Activated gamma-delta T cell (primary cell): ENCODE measurements around the gene PLPP2.
"Not testable (repeated sequence)": the region's sequence is repeated elsewhere in the genome, so short reads cannot be mapped to it uniquely, and the experiment has no call there.

Experiments used
- DNase-seq: peaks from one replicate; lab custom pipeline; 2025; lab: John Stamatoyannopoulos, UW

Gene PLPP2

DNA sequence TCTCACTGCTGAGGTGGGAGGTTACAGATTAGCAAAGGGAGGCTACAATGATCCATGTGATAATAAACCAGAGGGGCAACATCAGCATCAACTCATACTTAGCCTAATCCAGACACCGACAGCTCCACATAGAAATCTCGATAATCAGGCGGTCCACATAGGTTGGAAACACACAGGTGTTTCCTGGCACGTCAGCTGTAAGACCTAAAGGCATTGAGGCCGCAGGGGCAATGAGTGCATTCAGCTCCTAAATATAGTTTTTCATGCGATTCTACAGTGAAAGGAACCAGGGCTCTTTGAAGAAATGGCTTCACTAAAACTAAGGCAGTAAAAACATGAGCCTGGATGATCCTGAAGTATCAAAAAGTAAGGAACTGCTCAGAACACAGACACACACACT is 19.3 kb downstream of the PLPP2 start:
- no peak for DNase-seq

DNA sequence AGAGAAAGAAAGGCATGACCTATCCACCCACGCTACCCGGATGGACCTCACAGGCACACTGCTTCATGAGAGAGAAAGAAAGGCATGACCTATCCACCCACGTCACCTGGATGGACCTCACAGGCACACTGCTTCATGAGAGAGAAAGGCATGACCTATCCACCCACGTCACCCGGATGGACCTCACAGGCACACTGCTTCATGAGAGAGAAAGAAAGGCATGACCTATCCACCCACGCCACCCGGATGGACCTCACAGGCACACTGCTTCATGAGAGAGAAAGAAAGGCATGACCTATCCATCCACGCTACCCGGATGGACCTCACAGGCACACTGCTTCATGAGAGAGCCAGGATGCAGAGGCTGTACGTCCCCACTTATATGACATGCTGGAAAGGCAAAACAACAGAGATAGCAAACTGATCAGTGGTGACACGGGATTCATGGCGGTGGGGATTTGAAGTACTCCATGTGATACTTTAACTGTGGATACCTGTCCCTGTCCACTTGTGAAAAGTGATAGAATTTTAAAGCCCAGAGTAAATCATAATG is 20.4 kb downstream of the PLPP2 start:
- not testable (repeated sequence) for DNase-seq

GRCh38 chr19:269241-269640 is 22.0 kb downstream of the PLPP2 start:
- DNase-seq: no peak

- DNase-seq: no peak
Measured at GRCh38 chr19:262125-262524, 29.1 kb downstream of the PLPP2 start.

GRCh38 chr19:256804-257203 is 34.4 kb downstream of the PLPP2 start:
- DNase-seq: not testable (repeated sequence)

- not testable (repeated sequence) for DNase-seq
Measured at GRCh38 chr19:252421-253186, 38.6 kb downstream of the PLPP2 start.

DNA sequence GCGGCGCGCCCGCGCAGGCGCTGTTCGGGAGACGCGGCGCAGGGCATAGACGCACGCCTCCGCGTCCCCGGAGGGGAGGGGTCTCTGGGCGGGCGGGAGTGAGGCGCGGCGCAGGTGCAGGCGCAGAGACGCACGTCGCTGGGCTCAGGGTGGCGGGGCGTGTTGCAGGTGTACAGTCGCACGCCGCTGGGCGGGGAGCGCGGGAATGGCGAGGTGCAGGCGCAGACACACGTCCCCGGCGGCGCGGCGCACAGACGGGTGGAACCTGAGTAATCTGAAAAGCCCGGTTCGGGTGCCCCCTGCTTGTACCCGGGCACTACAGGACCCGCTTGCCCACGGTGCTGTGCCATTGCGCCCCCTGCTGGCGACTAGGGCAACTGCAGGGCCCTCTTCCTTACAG is 44.7 kb downstream of the PLPP2 start:
- DNase-seq: no peak

DNA sequence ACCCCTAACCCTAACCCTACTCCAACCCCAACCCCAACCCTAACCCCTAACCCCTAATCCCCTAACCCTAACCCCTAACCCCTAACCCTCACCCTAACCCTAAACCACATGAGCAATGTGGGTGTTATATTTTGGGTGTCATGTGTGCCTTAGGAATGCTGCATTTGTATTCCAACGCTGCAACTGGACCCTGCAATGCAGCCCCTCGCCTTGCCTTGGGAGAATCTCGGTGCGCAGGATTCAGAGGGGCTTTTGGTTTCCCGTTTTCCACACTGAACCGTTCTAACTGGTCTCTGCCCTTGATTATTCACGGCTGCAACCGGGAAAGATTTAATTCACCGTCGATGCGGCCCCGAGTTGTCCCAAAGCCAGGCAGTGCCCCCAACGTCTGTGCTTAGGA is 45.3 kb downstream of the PLPP2 start:
- DNase-seq: not testable (repeated sequence)

DNA sequence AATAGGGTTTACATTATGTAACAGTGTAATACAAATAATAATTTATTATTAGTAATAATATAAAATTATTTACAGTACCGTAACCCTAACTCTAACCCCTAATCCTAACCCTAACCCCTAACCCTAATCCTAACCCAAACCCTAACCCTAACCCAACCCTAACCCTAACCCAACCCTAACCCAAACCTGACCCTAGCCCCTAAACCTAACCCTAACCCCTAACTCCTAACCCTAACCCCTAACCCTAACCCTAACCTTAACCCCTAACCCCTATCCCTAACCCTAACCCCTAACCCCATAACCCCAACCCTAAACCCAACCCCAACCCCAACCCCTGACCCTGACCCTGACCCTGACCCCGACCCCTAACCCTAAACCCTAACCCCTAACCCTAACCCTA is 45.7 kb downstream of the PLPP2 start:
- DNase-seq: no peak
